ENCODE data around the gene SERPINA5. TPM values are rescaled to one million over a fixed set of nuclear protein-coding genes. Genes with fewer than 3 reads are reported as not detected.

The SERPINA5 gene
- total and polyA plus RNA-seq, 2 of the 13 experiments (the other 11 are each of a cell fraction or from before 2014, with no cell fraction given): 449 to 498 TPM

GRCh38 chr14:94581127-94581999 is at the start of gene SERPINA5 (continued):
- TF ChIP-seq ZNF496 (CRISPR knock-in tag; IDR thresholded peaks at IDR 0.05; ENCODE audit: insufficient replicate concordance) (no peak), ISL2 (CRISPR knock-in tag; IDR thresholded peaks at IDR 0.05) (peak; percentile 9; the same call in 1 of the 2 replicates), CHD4 (IDR thresholded peaks at IDR 0.05; ENCODE audit: borderline replicate concordance, low read length) (0 out of 2 replicates have a peak, but pooled peaks have one; percentile 44), HNRNPUL1 (IDR thresholded peaks at IDR 0.05; ENCODE audit: low read depth, low read length) (no peak), ZNF749 (CRISPR knock-in tag; IDR thresholded peaks at IDR 0.05; ENCODE audit: borderline replicate concordance) (no peak), ZNF563 (CRISPR knock-in tag; IDR thresholded peaks at IDR 0.05) (no peak), ZNF772 (CRISPR knock-in tag; IDR thresholded peaks at IDR 0.05) (peak; percentile 84), RAD21 (CRISPR knock-in tag; IDR thresholded peaks at IDR 0.05) (peak; percentile 37; the same call in 1 of the 2 replicates), GABPB1 (CRISPR knock-in tag; IDR thresholded peaks at IDR 0.05) (peak; percentile 78), GTF2F1 (IDR thresholded peaks at IDR 0.05; ENCODE audit: low read length) (no peak), SNAPC2 (CRISPR knock-in tag; IDR thresholded peaks at IDR 0.05) (0 out of 2 replicates have a peak, but pooled peaks have one; percentile 59), ZSCAN21 (CRISPR knock-in tag; IDR thresholded peaks at IDR 0.05; ENCODE audit: borderline replicate concordance) (peak; percentile 74; the same call in 1 of the 2 replicates), PBX3 (CRISPR knock-in tag; IDR thresholded peaks at IDR 0.05; ENCODE audit: borderline replicate concordance) (no peak), NR2F2 (IDR thresholded peaks at IDR 0.05; ENCODE audit: borderline replicate concordance, low read depth) (0 out of 2 replicates have a peak, but pooled peaks have one; percentile 56), ZUFSP (CRISPR knock-in tag; IDR thresholded peaks at IDR 0.05; ENCODE audit: borderline replicate concordance) (no peak), TAF15 (IDR thresholded peaks at IDR 0.05; ENCODE audit: low read depth, low read length, poor library complexity, severe bottlenecking) (no peak), ZMAT5 (CRISPR knock-in tag; IDR thresholded peaks at IDR 0.05; ENCODE audit: borderline replicate concordance, low read depth) (no peak), ZNF619 (CRISPR knock-in tag; IDR thresholded peaks at IDR 0.05) (no peak), ZNF317 (CRISPR knock-in tag; IDR thresholded peaks at IDR 0.05) (peak; percentile 26; the same call in 1 of the 2 replicates), HOXA7 (CRISPR knock-in tag; IDR thresholded peaks at IDR 0.05) (no peak), ZNF331 (CRISPR knock-in tag; IDR thresholded peaks at IDR 0.05) (peak; percentile 36), HES4 (CRISPR knock-in tag; IDR thresholded peaks at IDR 0.05; ENCODE audit: borderline replicate concordance) (0 out of 2 replicates have a peak, but pooled peaks have one; percentile 70), DBP (CRISPR knock-in tag; IDR thresholded peaks at IDR 0.05; ENCODE audit: not compliant biosample characterization) (no peak), ZNF615 (CRISPR knock-in tag; IDR thresholded peaks at IDR 0.05; ENCODE audit: borderline replicate concordance) (no peak), ZNF773 (CRISPR knock-in tag; IDR thresholded peaks at IDR 0.05; ENCODE audit: borderline replicate concordance) (no peak)
